GM12873 (cell line): ENCODE measurements around the gene INSRR.

ENCODE experiments used
- TF ChIP-seq, protein P1 (sequence below): IDR thresholded peaks from 2 replicates; pipeline ENCODE4 v1.5.1; 2012; ENCODE audit warnings: low read depth, mild to moderate bottlenecking, moderate library complexity, low read length, control low read depth; ENCODE audit not compliant: insufficient read depth; ENCODE audit errors: missing control alignments

INSRR gene

DNA sequence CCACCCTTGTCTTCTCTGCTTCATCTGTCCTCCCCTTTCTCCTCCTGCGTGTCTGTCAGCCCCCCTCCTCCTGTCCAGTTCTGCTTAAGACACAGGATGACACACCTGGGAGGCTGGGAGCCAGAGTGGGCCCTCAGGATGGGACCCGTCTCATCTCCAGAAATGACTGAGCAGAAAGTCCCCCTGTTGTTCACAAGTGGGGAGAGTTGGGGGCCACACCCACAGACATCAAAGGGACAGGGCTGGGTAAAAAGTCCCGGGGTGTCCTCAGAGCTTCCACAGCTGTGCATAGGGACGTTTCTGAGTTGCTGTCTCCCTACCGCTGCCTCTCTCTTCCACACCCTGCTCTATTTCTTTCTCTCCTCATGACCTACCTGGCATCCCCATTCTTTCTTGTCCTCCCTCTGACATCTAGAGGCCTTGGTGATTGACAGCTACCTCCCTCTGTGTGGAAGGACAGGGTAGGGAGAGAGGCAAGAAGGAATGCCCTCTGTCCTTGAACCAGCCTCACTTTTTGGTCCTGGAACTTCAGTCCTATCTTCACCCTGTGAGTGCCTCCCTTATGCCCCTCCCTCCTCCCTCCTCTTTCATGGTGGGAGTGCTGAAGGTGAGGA, 22.8 kb downstream of the INSRR start:
- TF ChIP-seq, protein P1, sequence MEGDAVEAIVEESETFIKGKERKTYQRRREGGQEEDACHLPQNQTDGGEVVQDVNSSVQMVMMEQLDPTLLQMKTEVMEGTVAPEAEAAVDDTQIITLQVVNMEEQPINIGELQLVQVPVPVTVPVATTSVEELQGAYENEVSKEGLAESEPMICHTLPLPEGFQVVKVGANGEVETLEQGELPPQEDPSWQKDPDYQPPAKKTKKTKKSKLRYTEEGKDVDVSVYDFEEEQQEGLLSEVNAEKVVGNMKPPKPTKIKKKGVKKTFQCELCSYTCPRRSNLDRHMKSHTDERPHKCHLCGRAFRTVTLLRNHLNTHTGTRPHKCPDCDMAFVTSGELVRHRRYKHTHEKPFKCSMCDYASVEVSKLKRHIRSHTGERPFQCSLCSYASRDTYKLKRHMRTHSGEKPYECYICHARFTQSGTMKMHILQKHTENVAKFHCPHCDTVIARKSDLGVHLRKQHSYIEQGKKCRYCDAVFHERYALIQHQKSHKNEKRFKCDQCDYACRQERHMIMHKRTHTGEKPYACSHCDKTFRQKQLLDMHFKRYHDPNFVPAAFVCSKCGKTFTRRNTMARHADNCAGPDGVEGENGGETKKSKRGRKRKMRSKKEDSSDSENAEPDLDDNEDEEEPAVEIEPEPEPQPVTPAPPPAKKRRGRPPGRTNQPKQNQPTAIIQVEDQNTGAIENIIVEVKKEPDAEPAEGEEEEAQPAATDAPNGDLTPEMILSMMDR = no peak

DNA sequence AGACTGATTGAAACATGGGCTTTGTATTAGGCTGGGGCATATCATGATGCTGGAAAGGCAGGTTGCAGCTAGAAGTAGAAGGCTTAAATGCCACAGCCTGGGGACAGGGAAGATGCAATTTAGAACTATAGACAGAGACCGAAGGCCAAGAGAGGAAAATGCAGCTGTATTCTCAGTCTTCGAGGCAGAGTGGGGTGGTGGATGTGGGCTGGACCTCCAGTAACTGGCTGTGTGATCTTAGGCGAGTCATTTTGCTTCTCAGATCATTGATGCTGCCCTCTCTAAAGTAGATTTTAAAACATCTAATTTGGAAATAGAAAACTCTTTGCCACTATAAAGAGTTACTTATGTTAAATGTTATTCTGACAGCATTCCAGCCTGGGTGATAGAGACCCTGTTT, 24.6 kb downstream of the INSRR start:
- TF ChIP-seq, protein P1 = no peak

DNA sequence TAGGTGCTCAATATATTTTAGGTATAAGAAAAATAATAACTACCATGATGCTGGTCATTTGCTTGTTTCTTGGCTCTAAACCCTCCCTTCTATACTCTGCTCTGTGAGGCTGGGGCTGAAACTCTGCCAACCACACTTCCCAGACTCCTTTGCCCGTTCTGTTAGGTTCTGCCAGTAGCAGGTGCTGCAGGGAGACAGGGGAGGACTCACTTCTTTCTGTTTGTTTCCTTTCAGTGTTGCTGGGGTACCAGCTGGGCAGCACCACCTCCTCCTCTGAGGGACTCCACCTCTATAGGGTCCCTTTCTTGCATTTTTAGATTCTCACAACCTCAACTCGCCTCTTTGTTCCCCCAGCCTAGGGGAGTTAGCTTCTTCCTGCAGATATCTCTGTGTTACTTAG, 25.3 kb downstream of the INSRR start:
- TF ChIP-seq, protein P1 = no peak

DNA sequence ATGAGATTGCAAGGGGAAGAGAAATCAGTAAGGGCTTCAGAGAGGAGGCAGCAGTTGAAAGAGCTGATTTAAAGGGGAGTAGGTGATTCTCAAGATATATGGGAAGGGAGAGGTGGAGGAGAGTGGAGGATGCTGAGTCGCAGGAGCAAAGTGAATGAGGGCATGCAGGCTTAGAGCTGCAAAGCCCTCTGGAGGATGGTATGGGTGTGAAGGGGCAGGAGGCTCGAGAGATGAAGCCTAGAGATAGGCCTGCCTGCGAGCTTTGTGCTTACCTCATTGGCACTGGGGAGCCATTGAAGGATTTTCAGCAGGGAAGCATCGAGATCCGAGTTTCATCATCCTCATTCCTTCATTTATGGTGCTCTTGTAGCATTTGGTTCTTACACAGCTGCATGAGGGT, 26.5 kb downstream of the INSRR start:
- TF ChIP-seq, protein P1 = no peak

DNA sequence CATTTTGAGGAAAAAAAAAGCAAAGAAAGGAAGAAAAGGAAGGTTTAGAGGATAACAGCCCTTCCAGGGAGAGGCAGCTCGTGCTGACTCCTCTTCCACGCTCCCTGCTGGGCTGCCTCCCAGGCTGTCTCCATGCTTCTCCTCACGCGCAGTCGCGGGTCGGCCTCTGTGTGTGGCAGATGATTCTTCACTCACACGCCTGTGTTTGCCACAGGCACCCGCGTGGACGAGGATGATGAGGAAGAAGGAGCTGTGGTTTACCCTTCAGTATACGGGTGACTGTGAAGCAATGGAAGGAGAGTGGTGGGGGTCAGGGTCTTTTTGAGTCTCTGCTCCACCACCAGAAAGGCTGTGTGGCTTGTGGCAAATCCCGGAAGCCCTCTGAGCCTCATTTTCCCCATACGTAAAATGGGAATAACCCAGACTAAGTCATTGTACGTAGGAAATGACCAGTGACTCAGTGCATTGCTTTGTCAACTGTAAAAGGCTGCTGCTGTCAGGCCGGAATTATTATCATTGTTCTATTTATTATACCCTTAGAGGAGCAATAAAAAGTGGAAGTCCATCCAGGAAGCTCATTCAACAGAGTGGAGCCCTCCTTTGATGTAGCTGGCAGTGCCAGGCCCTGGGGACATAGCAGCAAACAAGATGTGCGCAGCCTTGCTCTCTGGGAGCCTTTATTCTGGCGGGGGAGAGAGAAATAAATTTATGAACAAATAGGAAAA, 30.4 kb downstream of the INSRR start:
- TF ChIP-seq, protein P1 = no peak

DNA sequence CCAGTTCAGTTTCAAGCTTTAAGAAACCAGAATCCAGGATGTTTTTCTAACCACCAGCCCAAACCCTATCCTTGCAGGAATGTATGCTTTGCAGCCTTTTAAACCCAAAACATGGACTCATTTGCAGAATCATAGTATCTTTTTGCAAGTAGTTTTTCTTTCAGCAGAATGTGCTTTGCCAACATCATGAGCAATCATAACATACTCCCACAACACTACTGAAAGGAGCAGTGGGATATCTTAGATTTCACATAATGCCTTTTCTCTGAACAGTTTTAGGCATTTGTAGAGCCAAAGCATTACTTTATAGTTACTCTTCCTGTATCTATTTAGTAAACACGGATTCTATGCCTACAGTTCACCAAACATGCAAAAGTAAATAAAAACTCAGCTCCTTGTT, 32.3 kb downstream of the INSRR start:
- TF ChIP-seq, protein P1 = no peak

DNA sequence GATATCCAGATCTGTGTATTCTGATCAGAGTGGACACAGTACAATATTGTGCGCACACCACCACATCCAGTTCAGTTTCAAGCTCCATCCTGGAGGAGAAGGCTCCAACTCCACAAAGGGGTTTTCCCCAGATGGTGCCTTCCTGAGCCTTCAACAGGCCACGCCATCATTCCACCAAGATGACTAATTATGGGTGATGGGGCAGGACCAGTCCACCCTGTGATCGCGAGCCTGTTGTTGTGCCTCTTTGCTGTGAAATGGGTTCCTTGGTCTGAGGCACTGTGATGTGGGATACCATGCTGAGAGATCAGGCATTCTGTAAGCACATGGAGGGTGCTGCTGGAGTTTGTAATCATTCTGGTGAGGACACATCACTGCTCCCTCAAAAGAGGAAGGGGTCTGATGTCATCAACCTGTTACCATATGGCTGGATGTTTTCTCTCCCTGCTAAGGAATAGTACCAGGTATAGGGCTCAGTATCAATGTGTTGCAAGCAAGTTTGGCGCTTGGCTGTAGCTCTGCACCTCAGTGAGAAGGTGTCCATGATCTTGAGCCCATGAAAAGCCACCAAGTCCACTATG, 35.6 kb downstream of the INSRR start:
- TF ChIP-seq, protein P1 = no peak
